GM12872 (cell line): ENCODE data around the gene CRPPA.

Experiments used
- TF ChIP-seq, protein P1 (sequence below): IDR thresholded peaks from 3 replicates; pipeline ENCODE4 v1.5.1; 2011; ENCODE audit warnings: low read depth, mild to moderate bottlenecking, low read length, moderate library complexity; ENCODE audit not compliant: insufficient read depth

CRPPA gene

DNA sequence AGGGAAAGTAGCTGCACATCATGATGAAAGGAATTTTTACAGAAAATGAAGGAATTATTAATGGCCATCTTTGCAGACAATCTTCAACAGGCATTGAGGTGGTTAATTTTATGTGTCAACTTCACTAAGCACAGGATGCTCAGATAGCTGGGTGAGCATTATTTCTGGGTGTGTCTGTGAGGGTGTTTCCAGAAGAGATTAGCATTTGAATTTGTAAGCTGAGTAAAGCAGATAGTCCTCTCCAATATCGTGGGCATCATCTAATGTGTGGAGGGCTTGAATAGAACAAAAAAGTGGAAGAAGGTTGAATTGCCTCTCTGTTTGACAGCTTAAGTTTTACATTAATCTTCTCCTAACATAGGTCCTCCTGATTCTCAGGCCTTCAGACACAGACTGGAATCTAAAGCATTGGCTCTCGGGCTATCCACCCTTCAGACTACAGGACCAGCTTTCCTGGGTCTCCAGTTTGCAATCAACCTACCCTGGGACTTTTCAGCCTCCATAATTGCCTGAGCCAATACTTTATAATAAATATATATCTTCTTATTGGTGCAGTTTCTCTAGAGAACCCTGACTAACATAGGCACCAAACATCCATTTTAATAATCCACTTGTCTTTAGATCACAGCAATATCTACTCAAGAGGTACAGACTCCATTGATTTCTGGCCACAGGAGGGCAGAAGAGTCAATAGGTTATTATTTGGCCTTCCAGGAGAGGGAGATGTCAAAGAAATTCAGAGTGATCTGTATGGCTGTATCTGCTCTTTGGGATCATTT is 10.5 kb upstream of the CRPPA start:
- TF ChIP-seq, protein P1, sequence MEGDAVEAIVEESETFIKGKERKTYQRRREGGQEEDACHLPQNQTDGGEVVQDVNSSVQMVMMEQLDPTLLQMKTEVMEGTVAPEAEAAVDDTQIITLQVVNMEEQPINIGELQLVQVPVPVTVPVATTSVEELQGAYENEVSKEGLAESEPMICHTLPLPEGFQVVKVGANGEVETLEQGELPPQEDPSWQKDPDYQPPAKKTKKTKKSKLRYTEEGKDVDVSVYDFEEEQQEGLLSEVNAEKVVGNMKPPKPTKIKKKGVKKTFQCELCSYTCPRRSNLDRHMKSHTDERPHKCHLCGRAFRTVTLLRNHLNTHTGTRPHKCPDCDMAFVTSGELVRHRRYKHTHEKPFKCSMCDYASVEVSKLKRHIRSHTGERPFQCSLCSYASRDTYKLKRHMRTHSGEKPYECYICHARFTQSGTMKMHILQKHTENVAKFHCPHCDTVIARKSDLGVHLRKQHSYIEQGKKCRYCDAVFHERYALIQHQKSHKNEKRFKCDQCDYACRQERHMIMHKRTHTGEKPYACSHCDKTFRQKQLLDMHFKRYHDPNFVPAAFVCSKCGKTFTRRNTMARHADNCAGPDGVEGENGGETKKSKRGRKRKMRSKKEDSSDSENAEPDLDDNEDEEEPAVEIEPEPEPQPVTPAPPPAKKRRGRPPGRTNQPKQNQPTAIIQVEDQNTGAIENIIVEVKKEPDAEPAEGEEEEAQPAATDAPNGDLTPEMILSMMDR, result peak; percentile 43; the same call in 2 of the 3 replicates

DNA sequence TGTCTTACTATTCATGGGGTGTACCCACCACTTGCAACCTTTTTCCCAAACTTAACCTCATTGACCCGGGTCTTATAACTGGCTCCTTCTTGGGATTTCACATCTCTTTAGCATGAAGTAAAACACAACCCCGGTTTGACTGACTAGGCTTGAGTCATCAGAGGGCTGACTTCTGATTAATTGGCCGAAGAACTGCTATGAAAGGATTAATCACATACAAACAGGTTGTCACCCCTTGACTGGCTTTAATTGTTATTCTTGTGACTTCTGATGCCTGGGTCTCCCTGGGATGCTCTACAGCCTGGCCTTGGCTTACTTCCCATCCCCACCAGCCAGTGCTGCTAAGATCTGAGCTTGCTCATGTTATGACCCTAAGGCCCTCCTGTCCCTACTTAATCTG is 8.8 kb upstream of the CRPPA start:
- TF ChIP-seq, protein P1, result no peak

- TF ChIP-seq, protein P1, result no peak
Measured at GRCh38 chr7:16428672-16429071, 7.3 kb upstream of the CRPPA start.

GRCh38 chr7:16428182-16428581 is 6.8 kb upstream of the CRPPA start:
- TF ChIP-seq, protein P1, result no peak

DNA sequence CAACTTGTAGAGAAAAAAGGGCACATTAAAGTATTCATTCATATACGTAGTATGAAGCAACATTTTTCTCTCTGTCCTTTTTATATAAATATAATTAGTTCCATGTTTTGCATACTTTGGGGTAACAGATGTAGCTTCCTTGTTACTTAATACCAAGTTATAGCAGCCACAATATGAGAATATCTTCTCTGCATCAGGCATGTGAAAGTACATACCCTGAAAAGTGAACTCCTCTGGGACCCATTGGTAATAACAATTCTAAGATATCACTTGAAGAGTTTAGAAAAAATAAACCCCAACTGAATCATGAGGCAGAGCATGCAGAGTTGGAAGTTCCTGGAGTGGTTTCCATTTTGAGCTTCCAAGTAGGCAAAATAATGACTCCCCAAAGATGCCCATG is 2.4 kb upstream of the CRPPA start:
- TF ChIP-seq, protein P1, result no peak

DNA sequence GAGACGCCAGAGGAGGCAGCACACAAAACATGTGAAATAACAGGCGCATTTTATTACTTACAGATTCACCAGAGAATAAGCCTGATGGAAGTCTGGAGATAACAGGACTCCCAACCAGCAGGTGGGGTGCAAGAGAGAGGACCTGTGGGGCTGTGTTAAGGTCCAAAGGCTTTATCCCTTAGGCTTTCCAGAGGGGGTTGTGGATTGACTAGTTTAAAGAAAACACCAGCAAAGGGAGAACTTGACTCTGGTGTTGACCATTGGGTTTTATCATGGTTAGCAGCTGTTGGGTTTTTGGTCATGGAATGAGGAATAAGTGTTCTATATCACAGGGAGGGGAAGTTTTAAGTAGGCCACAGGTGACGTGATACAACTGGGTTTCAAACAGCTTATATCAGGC is 1.6 kb upstream of the CRPPA start:
- TF ChIP-seq, protein P1, result no peak

DNA sequence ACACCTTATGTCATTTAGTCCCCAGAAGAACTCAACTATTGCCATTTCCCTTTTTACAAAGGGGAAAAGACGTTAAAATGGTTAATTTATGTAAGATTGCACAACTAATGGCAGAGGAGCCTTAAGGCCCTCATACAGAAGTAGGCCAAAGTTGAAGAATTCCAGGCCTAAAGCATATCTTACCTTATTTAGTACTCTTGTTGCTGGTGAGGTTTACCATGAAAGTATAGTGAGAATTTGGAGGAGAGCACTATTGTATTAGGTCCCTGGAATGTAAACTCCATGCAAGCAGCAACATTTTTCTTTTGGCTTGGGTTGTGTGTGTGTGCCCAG is 731 bp upstream of the CRPPA start:
- TF ChIP-seq, protein P1, result no peak
